Measurements from ENCODE around the gene HSD3B1. TPM values are rescaled to one million over a fixed set of nuclear protein-coding genes. Genes with fewer than 3 reads are reported as not detected.
"Not testable (repeated sequence)": the region's sequence is repeated elsewhere in the genome, so short reads cannot be mapped to it uniquely, and the experiment has no call there.

Gene HSD3B1
- total RNA-seq, 1 donor from 2014 or later = not detected

GRCh38 chr1:119547805-119548204 is 40.8 kb downstream of the HSD3B1 start:
- Histone ChIP-seq H3K27me3 (ENCODE audit: control insufficient read depth, insufficient read depth, low read length) (no peaks in the 10 kb centered on the region), H3K4me3 (ENCODE audit: low read depth, low read length) (no peak overlapping the region), H3K36me3 (ENCODE audit: control insufficient read depth, insufficient read depth, low read length) (no peaks in the 10 kb centered on the region)
- no peak for DNase-seq (ENCODE audit: low read depth)
- no peak for TF ChIP-seq CTCF (IDR thresholded peaks at IDR 0.05; ENCODE audit: insufficient read depth, low read length, poor library complexity, severe bottlenecking)

GRCh38 chr1:119549719-119550132 is 42.7 kb downstream of the HSD3B1 start:
- no peaks in the 10 kb centered on the region for H3K36me3 ChIP-seq (ENCODE audit: control insufficient read depth, insufficient read depth, low read length)
- peak; percentile 65 for TF ChIP-seq CTCF (IDR thresholded peaks at IDR 0.05; ENCODE audit: insufficient read depth, low read length, poor library complexity, severe bottlenecking)
- no peak overlapping the region for H3K4me3 ChIP-seq (ENCODE audit: low read depth, low read length)
- peak; percentile 32 for DNase-seq (ENCODE audit: low read depth)
- H3K27me3 ChIP-seq (ENCODE audit: control insufficient read depth, insufficient read depth, low read length) = no peaks in the 10 kb centered on the region

GRCh38 chr1:119550381-119550780 is 43.4 kb downstream of the HSD3B1 start:
- Histone ChIP-seq H3K27me3 (ENCODE audit: control insufficient read depth, insufficient read depth, low read length) (no peaks in the 10 kb centered on the region), H3K36me3 (ENCODE audit: control insufficient read depth, insufficient read depth, low read length) (no peaks in the 10 kb centered on the region), H3K4me3 (ENCODE audit: low read depth, low read length) (no peak overlapping the region)
- no peak for DNase-seq (ENCODE audit: low read depth)
- TF ChIP-seq CTCF (IDR thresholded peaks at IDR 0.05; ENCODE audit: insufficient read depth, low read length, poor library complexity, severe bottlenecking) = no peak

- Histone ChIP-seq H3K4me3 (ENCODE audit: low read depth, low read length) (no peak overlapping the region), H3K36me3 (ENCODE audit: control insufficient read depth, insufficient read depth, low read length) (no peaks in the 10 kb centered on the region), H3K27me3 (ENCODE audit: control insufficient read depth, insufficient read depth, low read length) (no peaks in the 10 kb centered on the region)
- no peak for DNase-seq (ENCODE audit: low read depth)
- TF ChIP-seq CTCF (IDR thresholded peaks at IDR 0.05; ENCODE audit: insufficient read depth, low read length, poor library complexity, severe bottlenecking) = no peak
Measured at GRCh38 chr1:119551218-119551617, 44.2 kb downstream of the HSD3B1 start.

GRCh38 chr1:119552656-119553055 is 45.6 kb downstream of the HSD3B1 start:
- not testable (repeated sequence) for DNase-seq (ENCODE audit: low read depth); H3K36me3 ChIP-seq (ENCODE audit: control insufficient read depth, insufficient read depth, low read length); H3K27me3 ChIP-seq (ENCODE audit: control insufficient read depth, insufficient read depth, low read length); H3K4me3 ChIP-seq (ENCODE audit: low read depth, low read length)

- peak; percentile 18 for DNase-seq (ENCODE audit: low read depth)
- not testable (repeated sequence) for H3K27me3 ChIP-seq (ENCODE audit: control insufficient read depth, insufficient read depth, low read length)
Measured at GRCh38 chr1:119553302-119554071, 46.5 kb downstream of the HSD3B1 start.

GRCh38 chr1:119554183-119554582 is 47.2 kb downstream of the HSD3B1 start:
- H3K4me3 ChIP-seq (ENCODE audit: low read depth, low read length) = no peak overlapping the region
- peak; percentile 86 for DNase-seq (ENCODE audit: low read depth)
- no peak for TF ChIP-seq CTCF (IDR thresholded peaks at IDR 0.05; ENCODE audit: insufficient read depth, low read length, poor library complexity, severe bottlenecking)
- H3K36me3 ChIP-seq (ENCODE audit: control insufficient read depth, insufficient read depth, low read length) = no peaks in the 10 kb centered on the region
- H3K27me3 ChIP-seq (ENCODE audit: control insufficient read depth, insufficient read depth, low read length) = no peaks in the 10 kb centered on the region

More at GRCh38 chr1:119553302-119554071, 46.5 kb downstream of the HSD3B1 start:
- H3K4me3 ChIP-seq (ENCODE audit: low read depth, low read length); H3K36me3 ChIP-seq (ENCODE audit: control insufficient read depth, insufficient read depth, low read length): not testable (repeated sequence)
